HG03520 (cell line): ENCODE measurements around the gene NFIL3.

Source experiments
- ATAC-seq: cut with Tn5 transposase; IDR thresholded peaks from one replicate; pipeline ENCODE4 v1.9.1; 2021; ENCODE audit warnings: mild to moderate bottlenecking, moderate library complexity; ENCODE audit not compliant: unreplicated experiment

The NFIL3 gene

GRCh38 chr9:91422758-91423711 is 597 bp downstream of the NFIL3 start:
- peak; percentile 41 for ATAC-seq

- ATAC-seq, result no peak
Observed at GRCh38 chr9:91421971-91422757, 1.5 kb downstream of the NFIL3 start.

GRCh38 chr9:91421128-91421765 is 2.4 kb downstream of the NFIL3 start:
- no peak for ATAC-seq

- ATAC-seq, result no peak
Observed at GRCh38 chr9:91420501-91421127, 3.0 kb downstream of the NFIL3 start.

- ATAC-seq, result no peak
Observed at GRCh38 chr9:91419222-91420191, 4.1 kb downstream of the NFIL3 start.

GRCh38 chr9:91418215-91418610 is 5.4 kb downstream of the NFIL3 start:
- no peak for ATAC-seq

GRCh38 chr9:91417602-91418214 is 5.9 kb downstream of the NFIL3 start:
- ATAC-seq, result no peak

GRCh38 chr9:91416096-91416712 is 7.4 kb downstream of the NFIL3 start:
- ATAC-seq, result no peak

- peak; percentile 83 for ATAC-seq
Observed at GRCh38 chr9:91415290-91415689, 8.3 kb downstream of the NFIL3 start.

- no peak for ATAC-seq
Observed at GRCh38 chr9:91412941-91413340, 10.7 kb downstream of the NFIL3 start.

- no peak for ATAC-seq
Observed at GRCh38 chr9:91411096-91411771, 12.4 kb downstream of the NFIL3 start.

- ATAC-seq, result no peak
Observed at GRCh38 chr9:91410161-91410560, 13.5 kb downstream of the NFIL3 start.

- no peak for ATAC-seq
Observed at GRCh38 chr9:91408475-91408874, 15.2 kb downstream of the NFIL3 start.

GRCh38 chr9:91407580-91408318 is 15.9 kb downstream of the NFIL3 start:
- ATAC-seq, result no peak

- ATAC-seq, result no peak
Observed at GRCh38 chr9:91405343-91406077, 18.1 kb downstream of the NFIL3 start.

GRCh38 chr9:91403665-91404543 is 19.7 kb downstream of the NFIL3 start:
- no peak for ATAC-seq
